ENCODE results near the gene TTC27.
"Not testable (repeated sequence)": the region's sequence is repeated elsewhere in the genome, so short reads cannot be mapped to it uniquely, and the experiment has no call there.

Gene TTC27

GRCh38 chr2:32851777-32852439 lies 224.1 kb downstream of the TTC27 start:
- DNase-seq (ENCODE audit: low read depth) = no peak

GRCh38 chr2:32852856-32853255 lies 225.0 kb downstream of the TTC27 start:
- DNase-seq (ENCODE audit: low read depth) = no peak

GRCh38 chr2:32856891-32857290 lies 229.0 kb downstream of the TTC27 start:
- DNase-seq (ENCODE audit: low read depth) = no peak

GRCh38 chr2:32858713-32859112 lies 230.9 kb downstream of the TTC27 start:
- no peak for DNase-seq (ENCODE audit: low read depth)

- no peak for DNase-seq (ENCODE audit: low read depth)
These were observed 232.5 kb downstream of the TTC27 start for GRCh38 chr2:32860385-32860784.

GRCh38 chr2:32862269-32863055 lies 234.6 kb downstream of the TTC27 start:
- no peak for DNase-seq (ENCODE audit: low read depth)

GRCh38 chr2:32863326-32863725 lies 235.5 kb downstream of the TTC27 start:
- DNase-seq (ENCODE audit: low read depth) = no peak

GRCh38 chr2:32863803-32864202 lies 236.0 kb downstream of the TTC27 start:
- DNase-seq (ENCODE audit: low read depth) = no peak

GRCh38 chr2:32864334-32865111 lies 236.7 kb downstream of the TTC27 start:
- DNase-seq (ENCODE audit: low read depth) = no peak

GRCh38 chr2:32865399-32866068 lies 237.7 kb downstream of the TTC27 start:
- DNase-seq (ENCODE audit: low read depth) = no peak

GRCh38 chr2:32866462-32866861 lies 238.6 kb downstream of the TTC27 start:
- DNase-seq (ENCODE audit: low read depth) = not testable (repeated sequence)

Data from activated T-cell treated with anti-CD3 and anti-CD28 coated beads for 48 hours (primary cell).